ENCODE data around the gene RPRML. TPM values are rescaled to one million over a fixed set of nuclear protein-coding genes. Genes with fewer than 3 reads are reported as not detected.
A peak's percentile ranks its signal among the peaks of the same experiment; 100 is the strongest.

The RPRML gene
- total RNA-seq, 1 donor from 2014 or later = 0.38 TPM

DNA sequence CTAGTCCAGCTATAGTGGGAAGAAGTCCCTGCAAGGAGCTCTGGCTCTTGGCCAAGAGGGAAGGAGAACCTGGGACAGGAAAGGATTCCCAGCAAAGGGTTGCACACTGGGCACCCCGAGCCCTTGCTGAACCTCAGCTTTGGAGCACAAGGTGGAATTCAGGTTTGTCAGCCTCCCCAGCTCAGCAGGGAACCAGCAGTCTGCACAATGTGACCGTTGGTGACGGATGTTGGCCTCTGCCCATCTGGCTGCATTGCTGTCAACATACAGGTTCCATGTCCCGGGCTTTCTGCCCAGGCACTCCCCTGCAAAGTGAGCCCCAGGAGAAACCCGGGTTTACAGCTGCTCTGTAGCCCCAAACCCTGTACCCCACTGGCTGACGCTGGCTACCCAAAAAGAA lies 6.7 kb downstream of the RPRML start:
- Histone ChIP-seq H3K27me3 (peaks cover 12% of the 10 kb centered on the region), H3K4me3 (no peak overlapping the region), H3K36me3 (no peaks in the 10 kb centered on the region), H3K27ac (no peak overlapping the region), H3K4me1 (no peaks in the 10 kb centered on the region), H3K9me3 (no peaks in the 10 kb centered on the region)
- intact Hi-C loops (cut with DNase I) = no loop called here
- ATAC-seq = no peak
- TF ChIP-seq, protein P1, sequence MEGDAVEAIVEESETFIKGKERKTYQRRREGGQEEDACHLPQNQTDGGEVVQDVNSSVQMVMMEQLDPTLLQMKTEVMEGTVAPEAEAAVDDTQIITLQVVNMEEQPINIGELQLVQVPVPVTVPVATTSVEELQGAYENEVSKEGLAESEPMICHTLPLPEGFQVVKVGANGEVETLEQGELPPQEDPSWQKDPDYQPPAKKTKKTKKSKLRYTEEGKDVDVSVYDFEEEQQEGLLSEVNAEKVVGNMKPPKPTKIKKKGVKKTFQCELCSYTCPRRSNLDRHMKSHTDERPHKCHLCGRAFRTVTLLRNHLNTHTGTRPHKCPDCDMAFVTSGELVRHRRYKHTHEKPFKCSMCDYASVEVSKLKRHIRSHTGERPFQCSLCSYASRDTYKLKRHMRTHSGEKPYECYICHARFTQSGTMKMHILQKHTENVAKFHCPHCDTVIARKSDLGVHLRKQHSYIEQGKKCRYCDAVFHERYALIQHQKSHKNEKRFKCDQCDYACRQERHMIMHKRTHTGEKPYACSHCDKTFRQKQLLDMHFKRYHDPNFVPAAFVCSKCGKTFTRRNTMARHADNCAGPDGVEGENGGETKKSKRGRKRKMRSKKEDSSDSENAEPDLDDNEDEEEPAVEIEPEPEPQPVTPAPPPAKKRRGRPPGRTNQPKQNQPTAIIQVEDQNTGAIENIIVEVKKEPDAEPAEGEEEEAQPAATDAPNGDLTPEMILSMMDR (IDR thresholded peaks at IDR 0.05) = no peak
- DNase-seq = no peak

DNA sequence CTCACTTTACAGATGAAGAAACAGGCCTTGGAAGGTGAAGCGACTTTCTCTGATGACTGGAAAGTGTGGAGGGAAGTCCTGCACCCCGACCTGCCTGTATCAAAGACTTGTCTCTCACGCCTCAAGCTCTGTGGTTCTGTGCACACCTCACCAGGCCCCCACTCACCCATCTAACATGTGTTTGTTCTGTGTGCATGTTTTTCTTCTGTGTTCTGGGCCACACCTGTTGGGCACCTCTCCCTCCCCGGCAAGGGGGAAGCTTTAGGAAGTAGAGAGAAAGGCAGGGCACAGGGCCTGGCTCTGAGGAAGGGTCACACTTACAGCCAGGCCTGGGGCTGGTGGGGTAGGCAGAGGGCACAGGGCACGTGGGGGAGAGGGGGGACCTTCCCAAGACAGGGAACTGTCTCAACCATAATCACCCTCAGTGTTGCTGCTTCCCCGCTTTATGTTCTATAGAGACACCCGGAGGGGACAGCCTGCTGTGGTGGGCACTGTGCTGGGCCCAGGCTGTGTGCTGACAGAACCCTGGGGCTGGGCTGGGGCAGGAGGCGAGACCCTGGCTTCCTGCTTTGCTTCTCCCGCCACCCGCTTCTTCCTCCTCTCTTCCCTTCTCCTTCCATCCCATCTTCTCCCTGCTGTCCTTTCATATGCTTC lies 7.3 kb downstream of the RPRML start:
- ATAC-seq = no peak
- TF ChIP-seq, protein P1 (IDR thresholded peaks at IDR 0.05) = no peak
- intact Hi-C loops (cut with DNase I) = no loop called here
- Histone ChIP-seq H3K27ac (no peak overlapping the region), H3K9me3 (no peaks in the 10 kb centered on the region), H3K4me1 (no peaks in the 10 kb centered on the region), H3K4me3 (no peak overlapping the region), H3K36me3 (no peaks in the 10 kb centered on the region), H3K27me3 (peaks cover 6% of the 10 kb centered on the region)
- no peak for DNase-seq

DNA sequence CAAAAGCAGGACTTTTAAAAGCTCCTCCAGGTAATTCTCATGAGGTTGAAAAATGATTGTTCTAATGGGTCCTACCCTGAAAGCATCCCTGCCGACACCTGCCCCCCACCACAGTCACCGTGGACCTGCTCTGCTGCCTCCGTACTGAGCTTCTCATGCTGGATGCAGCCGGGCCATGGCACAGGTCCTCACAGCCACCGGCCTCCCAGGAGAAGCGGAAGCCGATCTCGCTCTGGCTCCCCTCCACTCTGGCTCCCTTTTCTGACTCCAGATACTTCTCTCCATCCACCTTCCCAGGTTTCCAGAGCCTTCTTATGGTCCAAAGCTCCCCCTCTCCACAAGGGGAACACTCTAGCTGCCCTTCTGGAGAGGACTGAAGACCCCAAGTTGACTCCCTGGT lies 10.2 kb downstream of the RPRML start:
- Histone ChIP-seq H3K4me3 (no peak overlapping the region), H3K27me3 (no peaks in the 10 kb centered on the region), H3K27ac (no peak overlapping the region), H3K4me1 (no peaks in the 10 kb centered on the region), H3K9me3 (no peaks in the 10 kb centered on the region), H3K36me3 (no peaks in the 10 kb centered on the region)
- DNase-seq (no peak), ATAC-seq (no peak)
- TF ChIP-seq, protein P1 (IDR thresholded peaks at IDR 0.05) = no peak
- intact Hi-C loops (cut with DNase I) = no loop called here

DNA sequence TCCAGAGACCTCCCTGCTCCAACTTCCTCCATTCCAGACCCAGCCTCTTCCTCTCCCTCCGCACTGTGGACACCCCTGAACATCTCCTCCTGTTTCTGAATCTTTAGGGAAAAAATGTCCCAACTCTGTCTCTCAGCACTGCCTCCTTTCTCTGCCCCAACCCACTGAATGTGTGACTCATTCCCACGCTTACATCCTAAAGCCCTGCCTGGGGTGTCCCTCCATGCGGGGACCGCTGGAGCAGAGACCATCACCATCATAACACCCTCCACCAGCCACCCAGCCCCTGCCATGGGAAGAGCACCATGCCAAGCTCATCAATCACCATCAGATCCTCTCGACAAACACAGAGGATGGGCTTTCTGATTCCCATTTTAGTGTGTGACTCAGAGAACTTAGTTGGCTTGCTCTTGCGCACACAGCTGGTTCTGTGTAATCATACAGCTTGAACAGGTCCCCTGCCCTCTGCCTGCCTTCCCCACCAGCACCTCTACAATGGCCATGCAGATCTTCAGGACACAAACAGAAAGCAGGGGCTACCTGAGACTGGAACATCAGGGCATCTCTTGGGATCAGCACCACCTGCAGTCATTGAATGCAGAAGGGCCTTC lies 10.7 kb downstream of the RPRML start:
- no peak for ATAC-seq
- H3K27me3 ChIP-seq = no peaks in the 10 kb centered on the region
- TF ChIP-seq, protein P1 (IDR thresholded peaks at IDR 0.05) = no peak
- H3K27ac ChIP-seq = no peak overlapping the region
- H3K36me3 ChIP-seq = no peaks in the 10 kb centered on the region
- H3K4me1 ChIP-seq = no peaks in the 10 kb centered on the region
- no peak for DNase-seq
- intact Hi-C loops (cut with DNase I) = no loop called here
- H3K4me3 ChIP-seq = no peak overlapping the region
- H3K9me3 ChIP-seq = no peaks in the 10 kb centered on the region

DNA sequence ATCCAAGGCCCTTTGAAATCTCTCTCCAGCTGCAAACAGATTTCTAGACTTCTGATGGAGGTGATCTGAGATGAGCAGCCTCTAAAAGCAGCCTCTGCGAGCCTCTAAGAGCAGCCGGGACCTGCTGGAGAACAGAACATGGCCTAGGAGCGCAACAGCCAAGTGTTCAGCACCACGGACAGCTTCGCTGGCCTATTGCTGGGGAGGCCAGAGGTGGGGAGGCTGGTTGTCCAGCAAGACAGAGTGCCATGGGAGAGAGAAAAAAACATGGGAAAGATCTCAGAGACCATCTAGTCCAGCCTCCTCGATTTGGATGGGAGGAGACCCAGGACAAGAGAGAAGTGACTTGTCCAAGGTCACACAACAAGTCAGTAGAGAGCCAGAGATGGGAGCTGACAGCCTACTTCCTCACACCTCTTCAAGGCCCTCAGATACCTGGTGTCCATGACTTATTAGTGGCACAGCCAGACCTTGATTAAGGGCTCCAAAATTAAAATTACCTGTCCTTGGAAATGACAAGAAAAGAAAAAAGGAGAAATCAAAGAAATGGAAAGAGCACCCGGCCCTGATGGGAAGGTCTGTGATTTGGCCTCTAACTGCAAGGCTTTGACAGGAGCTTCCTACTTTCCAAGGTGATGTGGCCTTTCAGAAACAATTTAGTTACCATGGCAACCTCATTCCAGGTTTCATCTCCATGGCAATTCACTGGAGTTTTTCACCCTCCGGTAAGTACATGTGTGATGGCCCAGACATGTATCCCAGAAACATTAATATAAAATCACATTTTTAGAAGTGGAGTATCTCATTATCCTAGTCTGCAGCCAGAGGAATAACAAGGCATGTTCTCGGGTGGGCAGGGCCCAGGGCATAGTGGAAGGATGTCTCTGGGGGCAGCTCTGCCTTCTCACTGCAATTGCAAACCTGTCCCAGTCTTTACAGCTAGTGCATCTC lies 14.5 kb downstream of the RPRML start:
- Histone ChIP-seq H3K27ac (no peak overlapping the region), H3K4me1 (no peaks in the 10 kb centered on the region), H3K27me3 (no peaks in the 10 kb centered on the region), H3K9me3 (no peaks in the 10 kb centered on the region), H3K4me3 (no peak overlapping the region), H3K36me3 (no peaks in the 10 kb centered on the region)
- ATAC-seq (no peak), DNase-seq (peak; percentile 47)
- TF ChIP-seq, protein P1 (IDR thresholded peaks at IDR 0.05) = no peak
- intact Hi-C loops (cut with DNase I) = no loop called here

Measured in upper lobe of right lung (tissue), 1 donor.